Measurements from ENCODE around the gene SND1.
A peak's percentile ranks its signal among the peaks of the same experiment; 100 is the strongest.

Gene SND1

DNA sequence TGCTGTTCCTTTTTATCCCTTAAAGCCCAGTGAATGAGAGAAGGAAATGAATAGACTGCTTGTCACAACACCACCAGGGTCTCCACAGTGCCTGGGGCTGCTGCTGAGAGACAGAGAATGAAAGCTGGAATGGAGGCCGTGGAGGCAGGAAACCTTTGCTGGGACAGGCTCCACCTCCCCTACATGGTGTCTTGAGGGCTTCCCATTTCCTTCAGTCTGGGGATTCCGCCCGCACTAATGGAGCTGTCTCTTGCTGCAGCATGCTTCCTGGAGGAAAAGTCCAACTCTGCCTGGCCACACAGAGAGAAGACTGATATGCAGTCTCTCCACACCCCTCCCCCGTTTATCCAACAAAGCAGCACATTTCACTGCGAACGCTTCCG lies 324.7 kb downstream of the SND1 start:
- Histone ChIP-seq H3K4me3 (no peak overlapping the region), H3K27ac (no peak overlapping the region), H3K27me3 (no peaks in the 10 kb centered on the region)

GRCh38 chr7:127978421-127978820 lies 326.4 kb downstream of the SND1 start:
- Histone ChIP-seq H4K20me1 (peaks cover 0 to 14% (median 0%) of the 10 kb centered on the region in 11 experiments; a peak in 4 of 22 replicates), H3K9me3 (replicated peaks in 1 of 11) (peaks cover 44 to 59% (median 48%) of the 10 kb centered on the region in 11 experiments), H3K4me3 (no peak overlapping the region), H3K27ac (no peak overlapping the region), H3K4me2 (no peak overlapping the region), H3K4me1 (peaks cover 0 to 41% (median 28%) of the 10 kb centered on the region in 10 experiments; a peak in 16 of 20 replicates), H3K36me3 (peaks cover 51 to 93% (median 68%) of the 10 kb centered on the region in 11 experiments), H3K9ac (no peak overlapping the region), H3K27me3 (no peaks in the 10 kb centered on the region)
- no peak for TF ChIP-seq Cebpa-rat (IDR thresholded peaks at IDR 0.05)

More for the DNA sequence above, 324.7 kb downstream of the SND1 start:
- no peak overlapping the region for H3K9ac ChIP-seq
- H3K4me1 ChIP-seq: peaks cover 0 to 42% (median 29%) of the 10 kb centered on the region in 10 experiments; a peak in 16 of 20 replicates
- no peak overlapping the region for H3K4me2 ChIP-seq
- peaks cover 0 to 14% (median 0%) of the 10 kb centered on the region in 11 experiments; a peak in 4 of 22 replicates for H4K20me1 ChIP-seq
- TF ChIP-seq Cebpa-rat (IDR thresholded peaks at IDR 0.05): no peak
- peaks cover 62 to 93% (median 69%) of the 10 kb centered on the region in 11 experiments for H3K36me3 ChIP-seq
- peaks cover 44 to 58% (median 47%) of the 10 kb centered on the region in 11 experiments for H3K9me3 ChIP-seq (replicated peaks in 1 of 11)

GRCh38 chr7:127979113-127979727 lies 327.2 kb downstream of the SND1 start:
- Histone ChIP-seq H4K20me1 (peaks cover 0 to 10% (median 0%) of the 10 kb centered on the region in 11 experiments; a peak in 5 of 22 replicates), H3K36me3 (peaks cover 54 to 91% (median 72%) of the 10 kb centered on the region in 11 experiments), H3K4me1 (peaks cover 0 to 33% (median 21%) of the 10 kb centered on the region in 10 experiments; a peak in 16 of 20 replicates), H3K4me3 (0 out of 20 replicates have a peak overlapping the region, but pooled peaks of 1 of the 10 experiments have one; percentile 13), H3K4me2 (no peak overlapping the region), H3K9ac (no peak overlapping the region), H3K9me3 (replicated peaks in 1 of 11) (peaks cover 44 to 59% (median 48%) of the 10 kb centered on the region in 11 experiments), H3K27me3 (no peaks in the 10 kb centered on the region), H3K27ac (no peak overlapping the region)
- TF ChIP-seq Cebpa-rat (IDR thresholded peaks at IDR 0.05): no peak

DNA sequence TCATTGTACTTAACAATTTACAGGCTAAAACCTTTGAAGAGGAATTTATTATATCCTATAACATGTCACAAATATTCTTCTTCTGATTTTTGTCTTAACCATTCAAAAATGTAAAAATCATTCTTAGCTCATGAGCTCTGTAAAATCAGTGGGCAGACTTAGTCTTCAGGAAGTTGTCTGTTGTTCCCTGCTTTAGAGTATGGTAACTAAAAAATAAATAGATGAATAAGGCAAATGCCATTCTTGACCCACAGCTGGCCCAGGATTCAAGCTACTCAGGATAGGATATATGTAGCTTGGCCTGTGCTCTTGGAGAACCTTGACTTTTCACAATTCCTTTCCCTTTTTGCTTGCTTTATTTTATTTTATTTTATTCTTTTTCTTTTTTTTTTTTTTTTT lies 327.7 kb downstream of the SND1 start:
- no peak overlapping the region for H3K9ac ChIP-seq
- no peaks in the 10 kb centered on the region for H3K27me3 ChIP-seq
- H3K4me1 ChIP-seq: peaks cover 0 to 28% (median 16%) of the 10 kb centered on the region in 10 experiments; a peak in 16 of 20 replicates
- H3K27ac ChIP-seq: no peak overlapping the region
- no peak overlapping the region for H3K4me2 ChIP-seq
- peaks cover 0 to 10% (median 0%) of the 10 kb centered on the region in 11 experiments; a peak in 5 of 22 replicates for H4K20me1 ChIP-seq
- H3K36me3 ChIP-seq: peaks cover 53 to 91% (median 71%) of the 10 kb centered on the region in 11 experiments
- peaks cover 44 to 59% (median 48%) of the 10 kb centered on the region in 11 experiments for H3K9me3 ChIP-seq (replicated peaks in 1 of 11)
- TF ChIP-seq Cebpa-rat (IDR thresholded peaks at IDR 0.05): no peak
- no peak overlapping the region for H3K4me3 ChIP-seq

DNA sequence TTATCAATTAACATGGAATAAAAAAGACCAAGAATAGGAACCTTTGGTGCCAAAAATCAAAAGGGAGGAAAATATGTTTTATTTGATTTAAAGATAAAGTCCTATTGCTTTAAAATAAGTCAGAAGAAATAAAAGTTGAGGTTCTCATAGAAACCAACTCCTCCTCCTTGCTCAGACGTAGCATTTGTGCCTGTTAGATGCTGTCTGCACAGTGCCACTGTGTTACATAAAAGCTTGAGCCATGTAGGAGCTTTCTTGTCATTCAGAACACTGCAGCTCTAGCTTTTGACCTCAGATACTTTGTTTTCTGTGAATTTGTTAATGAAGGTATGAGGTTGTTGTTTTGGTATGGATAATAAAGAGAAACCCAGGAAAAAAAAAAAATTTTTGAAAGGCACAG lies 328.9 kb downstream of the SND1 start:
- Histone ChIP-seq H3K27ac (no peak overlapping the region), H3K4me1 (peaks cover 0 to 16% (median 4%) of the 10 kb centered on the region in 10 experiments; a peak in 16 of 20 replicates), H3K27me3 (no peaks in the 10 kb centered on the region), H3K36me3 (peaks cover 47 to 92% (median 76%) of the 10 kb centered on the region in 11 experiments), H3K4me2 (no peak overlapping the region), H4K20me1 (peaks cover 0 to 6% (median 0%) of the 10 kb centered on the region in 11 experiments; a peak in 5 of 22 replicates), H3K9me3 (replicated peaks in 1 of 11) (peaks cover 38 to 50% (median 40%) of the 10 kb centered on the region in 11 experiments), H3K9ac (no peak overlapping the region), H3K4me3 (no peak overlapping the region)
- TF ChIP-seq Cebpa-rat (IDR thresholded peaks at IDR 0.05): no peak

- Histone ChIP-seq H3K4me3 (no peak overlapping the region), H3K4me1 (peaks cover 0 to 10% (median 0%) of the 10 kb centered on the region in 10 experiments; a peak in 4 of 20 replicates), H3K4me2 (peak overlapping the region in 1 of 11 experiments; percentile 22; a peak in 1 of 22 replicates), H3K36me3 (peaks cover 40 to 92% (median 68%) of the 10 kb centered on the region in 11 experiments), H3K9me3 (replicated peaks in 1 of 11) (peaks cover 28 to 39% (median 29%) of the 10 kb centered on the region in 11 experiments), H3K27ac (no peak overlapping the region), H4K20me1 (peaks cover 0 to 15% (median 3%) of the 10 kb centered on the region in 11 experiments; a peak in 8 of 22 replicates), H3K27me3 (no peaks in the 10 kb centered on the region), H3K9ac (no peak overlapping the region)
- TF ChIP-seq Cebpa-rat (IDR thresholded peaks at IDR 0.05): no peak
Observed at GRCh38 chr7:127981965-127982364, 330.0 kb downstream of the SND1 start.

DNA sequence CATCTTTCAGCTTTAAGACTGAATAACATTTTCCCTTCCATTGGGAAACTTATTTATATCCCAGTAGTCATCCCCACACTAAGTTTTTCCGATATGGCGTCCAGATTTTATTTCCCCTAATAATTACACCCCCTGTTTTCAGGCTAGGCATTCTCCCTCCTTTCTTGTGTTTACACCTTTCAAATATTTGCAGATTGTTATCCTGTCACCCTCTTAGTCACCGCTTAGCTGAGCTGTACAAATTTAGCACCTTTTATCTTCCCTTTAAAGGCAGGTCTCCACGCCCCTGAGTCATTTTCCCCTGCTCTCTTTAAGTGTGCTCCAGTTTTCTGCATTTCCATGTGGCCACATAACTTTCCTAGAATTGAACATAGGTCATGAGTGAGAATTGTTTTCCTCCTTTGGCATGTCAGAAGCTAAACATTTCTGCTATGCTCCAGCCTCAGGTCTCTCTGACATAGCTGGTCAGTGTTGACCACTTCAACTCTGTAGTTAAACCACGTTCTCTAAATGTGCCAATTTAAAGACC lies 331.9 kb downstream of the SND1 start:
- no peak for TF ChIP-seq Cebpa-rat (IDR thresholded peaks at IDR 0.05)
- Histone ChIP-seq H3K9me3 (replicated peaks in 1 of 11) (peaks cover 9 to 20% (median 10%) of the 10 kb centered on the region in 11 experiments), H3K36me3 (peaks cover 25 to 91% (median 56%) of the 10 kb centered on the region in 11 experiments), H3K9ac (no peak overlapping the region), H3K27me3 (no peaks in the 10 kb centered on the region), H3K27ac (no peak overlapping the region), H3K4me2 (no peak overlapping the region), H4K20me1 (peaks cover 0 to 26% (median 3%) of the 10 kb centered on the region in 11 experiments; a peak in 10 of 22 replicates), H3K4me3 (no peak overlapping the region), H3K4me1 (peaks cover 0 to 13% (median 0%) of the 10 kb centered on the region in 10 experiments; a peak in 4 of 20 replicates)

DNA sequence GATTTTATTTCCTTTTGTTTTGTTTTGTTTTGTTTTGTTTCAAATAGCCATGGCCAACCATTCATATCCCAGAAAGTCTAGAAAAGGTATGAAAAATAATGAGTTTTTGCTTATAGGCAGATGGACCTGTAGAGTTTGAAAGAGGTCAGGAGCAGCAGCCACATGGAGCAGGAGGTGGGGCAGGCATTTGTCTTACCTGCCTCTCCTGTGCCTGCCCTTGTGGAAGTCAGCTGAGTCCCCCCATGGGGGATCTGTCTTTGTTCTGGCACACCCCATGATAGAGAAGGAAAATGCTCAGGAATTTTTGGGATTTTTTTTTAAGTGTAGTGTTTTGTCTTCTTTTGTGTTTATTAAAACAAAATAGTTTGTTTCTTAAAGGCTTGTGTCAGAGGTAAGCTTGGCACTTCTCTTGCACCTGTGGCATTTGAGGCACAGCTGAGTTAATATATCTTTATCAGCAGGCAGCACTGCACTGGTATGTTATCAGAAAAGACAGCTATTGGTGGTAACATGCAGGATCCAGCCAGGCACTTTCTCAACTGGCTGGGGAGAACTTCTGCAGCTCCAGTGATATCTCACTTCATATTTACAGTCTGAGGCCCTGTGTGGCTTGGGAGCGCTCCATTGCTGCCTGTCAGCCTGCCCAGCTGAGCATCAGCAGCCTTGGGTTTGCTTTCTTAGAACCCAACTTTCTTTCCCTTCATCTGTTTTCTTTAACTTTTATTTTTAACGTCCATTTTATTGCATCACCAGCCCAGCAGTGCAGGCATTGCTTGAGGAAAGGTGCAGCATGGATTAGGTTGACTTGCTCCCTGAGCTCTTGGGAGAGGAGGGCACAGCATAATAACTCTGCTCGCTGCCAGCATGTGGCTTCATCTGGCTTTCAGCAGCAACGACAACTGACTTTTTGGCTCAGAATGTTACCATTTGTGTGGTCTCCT lies 334.9 kb downstream of the SND1 start:
- H3K9me3 ChIP-seq (replicated peaks in 1 of 11): peaks cover 0 to under 1% (median 0%) of the 10 kb centered on the region in 11 experiments; a peak in 1 of 22 replicates
- peak in 1 of 11 experiments; percentile 46; a peak in 2 of 22 replicates for TF ChIP-seq Cebpa-rat (IDR thresholded peaks at IDR 0.05)
- H3K4me2 ChIP-seq: no peak overlapping the region

More for the DNA sequence above, 334.9 kb downstream of the SND1 start:
- Histone ChIP-seq H3K27ac (no peak overlapping the region), H3K27me3 (no peaks in the 10 kb centered on the region), H3K4me3 (no peak overlapping the region), H3K4me1 (peaks cover 0 to 7% (median 0%) of the 10 kb centered on the region in 10 experiments; a peak in 4 of 20 replicates), H3K36me3 (peaks cover 26 to 96% (median 59%) of the 10 kb centered on the region in 11 experiments), H3K9ac (no peak overlapping the region), H4K20me1 (peaks cover 0 to 41% (median 8%) of the 10 kb centered on the region in 11 experiments; a peak in 10 of 22 replicates)
